PFSK-1 (cell line): Measurements from ENCODE around the gene SH2D1B.

Experiments used
- FOXP2 ChIP-seq: optimal IDR thresholded peaks from 2 replicates; pipeline ENCODE3; 2011; ENCODE audit warnings: borderline replicate concordance, control low read depth, inconsistent platforms; ENCODE audit not compliant: insufficient read depth; ENCODE audit errors: extremely low read length, extremely low read depth
- POLR2AphosphoS5 ChIP-seq: IDR thresholded peaks from 2 replicates; pipeline ENCODE4 v1.6.1; 2012; ENCODE audit warnings: low read depth, mild to moderate bottlenecking, control low read depth, low read length, moderate library complexity
- REST ChIP-seq, 2 experiments: IDR thresholded peaks; 2 replicates each; pipeline versions ENCODE4 v1.6.1 to v1.8.0; 2011 to 2012; ENCODE audit warnings: low read depth in 2 of 2, low read length in 2 of 2, control low read depth in 1 of 2, inconsistent platforms in 1 of 2, mild to moderate bottlenecking in 1 of 2, moderate library complexity in 1 of 2; ENCODE audit not compliant: insufficient read depth in 1 of 2
- SIN3A ChIP-seq: IDR thresholded peaks from 2 replicates; pipeline ENCODE4 v1.6.1; 2012; ENCODE audit warnings: mild to moderate bottlenecking, low read length, moderate library complexity, borderline replicate concordance; ENCODE audit not compliant: insufficient read depth
- TAF1 ChIP-seq: IDR thresholded peaks from 2 replicates; pipeline ENCODE4 v1.6.1; 2012; ENCODE audit warnings: low read length, control low read depth, borderline replicate concordance; ENCODE audit not compliant: insufficient read depth

Gene SH2D1B

GRCh38 chr1:162349635-162350330 lies 62.2 kb downstream of the SH2D1B start:
- TF ChIP-seq POLR2AphosphoS5 (no peak), REST (IDR thresholded peaks at IDR 0.05; ENCODE audit: insufficient read depth in 1 of 2, low read depth in 2 of 2, low read length in 2 of 2) (no peak), FOXP2 (no peak), SIN3A (no peak), TAF1 (no peak)

GRCh38 chr1:162347281-162347680 lies 64.7 kb downstream of the SH2D1B start:
- TF ChIP-seq REST (IDR thresholded peaks at IDR 0.05; ENCODE audit: insufficient read depth in 1 of 2, low read depth in 2 of 2, low read length in 2 of 2) (no peak), TAF1 (no peak), SIN3A (no peak), POLR2AphosphoS5 (no peak), FOXP2 (no peak)
